Esophagus muscularis mucosa (tissue), 3 donors: Measurements from ENCODE around the gene MACROH2A1.

Experiments used
- CTCF ChIP-seq, 3 experiments: fragments of 200-600 bp in 2 of 3; fragments of 450-650 bp in 1 of 3; sonication (generic) in 2 of 3; IDR thresholded peaks; one replicate each; pipeline ENCODE4 v1.5.1; 2017 to 2019; ENCODE audit warnings: antibody characterized with exemption in 3 of 3, mild to moderate bottlenecking in 2 of 3, moderate library complexity in 1 of 3
- POLR2AphosphoS5 ChIP-seq, 2 donors: sonication (generic); formaldehyde crosslinking; IDR thresholded peaks; one replicate each; pipeline ENCODE4 v1.6.1; 2017; ENCODE audit warnings: antibody characterized with exemption in 2 of 2

GRCh38 chr5:135379046-135379654, 19.9 kb downstream of the MACROH2A1 start:
- TF ChIP-seq CTCF (IDR thresholded peaks at IDR 0.05) (no peak), POLR2AphosphoS5 (IDR thresholded peaks at IDR 0.05) (peak in 1 of 2 donors; percentile 47)
